Activated CD4-positive, alpha-beta T cell treated with anti-CD3 and anti-CD28 coated beads, Interleukin-2, amount 10 ng/mL, durations not matched to agents 7 days and 5 days (primary cell): ENCODE results near the gene ZG16. TPM values are rescaled to one million over a fixed set of nuclear protein-coding genes. Genes with fewer than 3 reads are reported as not detected.
"Not testable (repeated sequence)": the region's sequence is repeated elsewhere in the genome, so short reads cannot be mapped to it uniquely, and the experiment has no call there.

Source experiments
- CTCF ChIA-PET: fragments of 350-600 bp; sonication (Branson Sonifier 250); formaldehyde crosslinking; loops from one replicate; lab custom pipeline; 2021; ENCODE audit warnings: antibody characterized with exemption; lab: Charles Lee
- POLR2A ChIA-PET: fragments of 350-600 bp; sonication (Branson Sonifier 250); formaldehyde crosslinking; loops from one replicate; lab custom pipeline; 2021; ENCODE audit warnings: antibody characterized with exemption; lab: Charles Lee
- DNase-seq: peaks from one replicate; pipeline ENCODE4 v3.0.0-alpha.2; 2020
- H3K27ac Mint-ChIP-seq: one replicate; pipeline ENCODE4 v1.8.0; 2021; ENCODE audit warnings: mild to moderate bottlenecking, moderate library complexity, mixed read lengths
- H3K27me3 Mint-ChIP-seq: one replicate; pipeline ENCODE4 v1.8.0; 2021; ENCODE audit warnings: mixed read lengths
- H3K36me3 Mint-ChIP-seq: one replicate; pipeline ENCODE4 v1.8.0; 2021; ENCODE audit warnings: low read depth, mixed read lengths
- H3K4me1 Mint-ChIP-seq: one replicate; pipeline ENCODE4 v1.8.0; 2021; ENCODE audit warnings: mixed read lengths
- H3K4me3 Mint-ChIP-seq: one replicate; pipeline ENCODE4 v1.8.0; 2021; ENCODE audit warnings: mild to moderate bottlenecking, moderate library complexity, mixed read lengths
- H3K9me3 Mint-ChIP-seq: one replicate; pipeline ENCODE4 v1.8.0; 2021; ENCODE audit warnings: mixed read lengths
- total RNA-seq, 2 experiments: library from RNA; stranded (reverse); gene quantifications; one replicate each; pipeline ENCODE4 v1.2.3, GENCODE V29; 2021

ZG16 gene, protein sequence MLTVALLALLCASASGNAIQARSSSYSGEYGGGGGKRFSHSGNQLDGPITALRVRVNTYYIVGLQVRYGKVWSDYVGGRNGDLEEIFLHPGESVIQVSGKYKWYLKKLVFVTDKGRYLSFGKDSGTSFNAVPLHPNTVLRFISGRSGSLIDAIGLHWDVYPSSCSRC
- total RNA-seq = not detected

DNA sequence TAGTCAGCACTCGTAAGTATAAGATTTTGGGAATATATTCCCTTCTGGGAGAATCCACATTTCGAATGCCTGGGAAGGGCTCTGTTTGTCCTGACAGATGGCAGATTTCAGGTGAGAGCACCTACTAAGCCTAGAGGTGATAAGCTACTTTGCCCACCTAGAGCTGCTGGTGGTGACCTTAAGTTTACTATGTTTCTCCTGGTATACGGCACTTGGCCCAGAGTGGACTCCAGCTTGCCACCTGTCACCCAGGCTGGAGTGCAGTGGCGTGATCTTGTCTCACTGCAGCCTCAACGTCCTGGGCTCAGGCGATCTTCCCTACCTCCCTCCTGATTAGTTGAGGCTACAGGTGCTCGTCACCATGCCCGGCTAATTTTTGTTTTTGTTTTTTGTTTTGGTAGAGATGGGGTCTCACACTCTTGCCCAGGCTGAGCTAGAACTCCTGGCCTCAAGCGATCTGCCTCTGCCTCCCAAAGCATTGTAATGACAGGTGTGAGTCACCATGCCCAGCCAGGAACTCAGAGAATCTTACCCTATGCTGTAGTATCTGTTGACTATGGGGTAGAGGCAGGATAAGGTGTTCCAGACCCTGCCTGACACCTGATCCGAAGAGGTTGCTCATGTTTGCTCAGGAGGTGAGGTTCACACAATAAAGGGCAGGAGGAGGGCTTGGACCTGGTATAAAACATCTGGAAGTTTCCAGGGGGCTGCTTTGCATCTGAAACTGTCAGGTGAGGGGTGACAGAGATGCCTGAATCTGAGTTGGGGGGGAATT, at the start of gene ZG16:
TSS of gene ZG16 (plus strand) at position 681 of the 775 bp plus-strand sequence. CDS start 1,011 bp downstream, outside the sequence.
- Mint-ChIP-seq H3K4me1 (peaks cover 10% of the 10 kb centered on the region), H3K4me3 (no peak within 1 kb of the TSS), H3K36me3 (peaks cover 2% of the 10 kb centered on the region), H3K27me3 (peaks cover 14% of the 10 kb centered on the region), H3K9me3 (no peaks in the 10 kb centered on the region), H3K27ac (peak within 1 kb of the TSS; percentile 19)
- CTCF ChIA-PET = interaction anchor here (0.6 to 4.8 kb wide), 4 partner anchors 12 to 70 kb away, joined by 3 to 20 read pairs (median 3); partner anchors contain the start of gene KIF22
- POLR2A ChIA-PET = no interaction called here
- DNase-seq = no peak

DNA sequence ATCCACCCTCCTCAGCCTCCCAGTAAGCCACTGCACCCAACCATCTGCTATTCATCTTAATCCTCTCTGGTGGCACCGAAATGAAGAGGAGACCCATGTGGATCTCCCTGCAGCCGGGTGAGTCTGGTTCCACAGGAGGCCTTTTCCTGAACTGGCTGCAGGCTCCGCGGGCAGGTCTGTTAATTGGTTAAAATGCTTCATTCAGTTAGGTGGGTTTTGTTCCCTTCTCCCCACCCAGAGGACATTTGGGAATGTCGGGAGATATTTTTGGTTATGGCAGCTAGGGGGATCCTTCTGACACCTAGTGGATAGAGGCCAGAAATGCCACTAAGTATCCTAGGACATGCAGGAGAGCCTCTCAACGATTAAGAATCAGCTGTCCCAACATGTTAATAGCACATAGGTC, 48.9 kb upstream of the ZG16 start:
- DNase-seq = no peak
- H3K27me3 Mint-ChIP-seq = peaks cover 8% of the 10 kb centered on the region
- H3K27ac Mint-ChIP-seq = no peak overlapping the region
- peaks cover 5% of the 10 kb centered on the region for H3K9me3 Mint-ChIP-seq
- H3K36me3 Mint-ChIP-seq = peaks cover 16% of the 10 kb centered on the region
- ChIA-PET POLR2A (no interaction called here), CTCF (interaction anchor here (0.9 to 2.1 kb wide), 4 partner anchors 9 to 303 kb away, joined by 4 to 5 read pairs (median 4); no protein-coding TSS in a partner anchor)
- peaks cover 36% of the 10 kb centered on the region for H3K4me1 Mint-ChIP-seq
- no peak overlapping the region for H3K4me3 Mint-ChIP-seq

DNA sequence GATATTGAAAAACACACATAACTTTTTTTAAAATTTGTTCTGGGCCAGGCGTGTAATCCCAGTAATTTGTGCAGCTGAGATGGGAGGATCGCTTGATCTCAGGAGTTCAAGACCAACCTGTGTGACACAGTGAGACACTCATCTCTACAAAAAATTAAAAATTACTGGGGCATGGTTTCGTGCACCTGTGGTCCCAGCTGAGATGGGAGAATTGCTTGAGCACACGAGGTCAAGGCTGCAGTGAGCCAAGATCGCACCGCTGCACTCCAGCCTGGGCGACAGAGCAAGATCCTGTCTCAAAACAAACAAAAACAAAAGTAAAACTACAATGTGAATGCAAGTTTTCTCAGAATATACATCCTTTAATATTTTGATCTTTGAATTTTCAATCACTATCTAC, 47.4 kb upstream of the ZG16 start:
- no peak for DNase-seq
- H3K9me3 Mint-ChIP-seq = peaks cover 9% of the 10 kb centered on the region
- no peak overlapping the region for H3K4me3 Mint-ChIP-seq
- peaks cover 8% of the 10 kb centered on the region for H3K27me3 Mint-ChIP-seq
- peak overlapping the region; percentile 65 for H3K27ac Mint-ChIP-seq
- CTCF ChIA-PET = interaction anchor here (2.1 kb wide), 1 partner anchor 13 kb away, joined by 5 read pairs; no protein-coding TSS in a partner anchor
- H3K4me1 Mint-ChIP-seq = peaks cover 37% of the 10 kb centered on the region
- POLR2A ChIA-PET = no interaction called here
- peaks cover 20% of the 10 kb centered on the region for H3K36me3 Mint-ChIP-seq

DNA sequence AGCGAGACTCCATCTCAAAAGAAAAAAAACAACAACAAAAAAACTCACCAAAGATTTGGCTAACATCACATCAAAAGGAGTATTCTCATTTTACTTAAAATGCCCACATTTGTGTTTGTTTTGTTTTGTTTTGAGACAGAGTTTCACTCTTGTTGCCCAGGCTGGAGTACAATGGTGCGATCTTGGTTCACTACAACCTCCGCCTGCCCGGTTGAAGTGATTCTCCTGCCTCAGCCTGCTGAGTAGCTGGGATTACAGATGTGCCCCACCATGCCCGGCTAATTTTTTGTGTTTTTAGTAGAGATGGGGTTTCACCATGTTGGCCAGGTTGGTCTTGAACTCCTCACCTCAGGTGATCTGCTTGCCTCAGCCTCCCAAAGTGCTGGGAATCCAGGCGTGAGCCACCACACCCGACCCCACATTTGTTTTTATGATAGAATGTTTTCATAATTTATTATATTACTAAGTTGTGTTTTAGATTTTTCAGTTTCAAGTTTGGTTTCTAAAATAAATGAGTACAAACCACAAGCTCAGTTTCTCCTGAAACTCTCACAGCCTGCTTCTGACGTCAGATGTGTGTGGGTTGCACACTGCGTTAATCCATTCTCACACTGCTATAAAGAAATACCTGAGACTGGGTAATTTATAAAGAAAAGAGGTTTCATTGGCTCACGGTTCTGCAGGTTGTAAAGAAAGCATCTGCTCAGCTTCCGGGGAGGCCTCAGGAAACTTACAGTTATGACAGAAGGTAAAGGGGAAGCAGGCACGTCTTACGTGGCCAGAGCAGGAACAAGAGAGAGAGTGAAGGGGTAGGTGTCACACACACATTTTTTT, 46.1 kb upstream of the ZG16 start:
- Mint-ChIP-seq H3K4me1 (peaks cover 45% of the 10 kb centered on the region), H3K36me3 (peaks cover 31% of the 10 kb centered on the region), H3K27ac (peak overlapping the region; percentile 72)
- DNase-seq = peak; percentile 31
- CTCF ChIA-PET = interaction anchor here (0.7 to 2.8 kb wide), 6 partner anchors 9 to 111 kb away, joined by 3 to 8 read pairs (median 4); no protein-coding TSS in a partner anchor
- POLR2A ChIA-PET = interaction anchor here (0.9 kb wide), 1 partner anchor 31 kb away, joined by 4 read pairs; no protein-coding TSS in a partner anchor
- H3K4me3 Mint-ChIP-seq, H3K9me3 Mint-ChIP-seq, H3K27me3 Mint-ChIP-seq: not testable (repeated sequence)

DNA sequence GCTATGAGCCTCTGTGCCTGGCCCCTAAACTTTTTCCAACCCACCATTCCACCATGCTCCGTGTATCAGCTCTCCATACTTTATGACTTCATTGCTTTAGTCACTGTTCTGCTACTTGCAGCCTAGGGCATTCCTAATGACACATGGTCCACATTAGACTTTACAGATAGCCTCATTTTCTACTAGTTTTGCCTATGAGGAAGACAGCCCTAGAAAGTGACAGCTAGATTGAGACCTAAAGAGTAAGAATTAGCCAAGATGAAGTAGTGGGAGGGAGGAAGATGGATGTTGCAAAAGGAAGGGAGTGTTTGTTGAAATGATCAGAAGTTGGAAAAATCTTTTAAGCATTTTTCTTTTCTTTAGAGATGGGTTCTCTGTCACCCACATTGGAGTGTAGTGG, 43.3 kb upstream of the ZG16 start:
- ChIA-PET CTCF (interaction anchor here (1.4 to 2.0 kb wide), 3 partner anchors 17 to 143 kb away, joined by 3 to 5 read pairs (median 4); no protein-coding TSS in a partner anchor), POLR2A (no interaction called here)
- Mint-ChIP-seq H3K4me3 (no peak overlapping the region), H3K9me3 (peaks cover 9% of the 10 kb centered on the region), H3K4me1 (peaks cover 63% of the 10 kb centered on the region), H3K27ac (no peak overlapping the region), H3K27me3 (no peaks in the 10 kb centered on the region), H3K36me3 (peaks cover 45% of the 10 kb centered on the region)
- DNase-seq = no peak

DNA sequence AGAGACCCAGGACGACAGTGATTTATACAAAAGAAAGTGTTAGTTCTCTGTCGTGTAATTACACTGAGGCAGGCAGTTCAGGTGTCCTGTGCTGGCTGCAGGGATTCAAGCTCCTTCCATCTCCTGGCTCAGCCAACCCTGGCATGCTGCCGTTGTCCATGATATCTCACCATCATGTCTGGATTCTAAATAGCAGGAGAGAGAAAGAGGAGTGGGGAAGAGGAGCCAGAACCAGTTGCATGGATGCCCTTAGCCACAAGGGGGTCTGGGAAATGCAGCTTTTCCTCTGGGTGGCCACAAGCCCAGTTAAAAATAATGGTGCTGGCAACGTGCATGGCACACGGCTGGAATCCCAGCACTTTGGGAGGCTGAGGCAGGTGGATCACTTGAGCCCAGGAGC, 41.9 kb upstream of the ZG16 start:
- POLR2A ChIA-PET = no interaction called here

DNA sequence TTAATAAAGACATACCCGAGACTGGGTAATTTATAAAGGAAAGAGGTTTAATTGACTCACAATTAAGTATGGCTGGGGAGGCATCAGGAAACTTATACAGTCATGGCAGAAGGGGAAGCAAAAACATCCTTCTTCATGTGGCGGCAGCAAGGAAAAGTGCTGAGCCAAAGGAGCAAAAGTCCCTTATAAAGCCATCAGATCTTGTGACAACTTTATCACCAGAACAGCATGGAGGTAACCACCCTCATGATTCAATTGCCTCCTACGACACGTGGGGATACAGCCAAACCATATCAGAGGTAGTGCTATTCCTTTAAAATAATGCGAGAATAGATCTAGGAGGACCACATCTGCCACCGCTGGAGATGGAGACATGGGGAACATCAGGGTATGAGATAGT, 41.3 kb upstream of the ZG16 start:
- Mint-ChIP-seq H3K4me3 (no peak overlapping the region), H3K36me3 (peaks cover 59% of the 10 kb centered on the region), H3K27ac (no peak overlapping the region), H3K4me1 (peaks cover 70% of the 10 kb centered on the region), H3K9me3 (peaks cover 9% of the 10 kb centered on the region), H3K27me3 (no peaks in the 10 kb centered on the region)
- no peak for DNase-seq
- CTCF ChIA-PET = no interaction called here
- POLR2A ChIA-PET = no interaction called here

More for the DNA sequence above, 41.9 kb upstream of the ZG16 start:
- H3K27me3 Mint-ChIP-seq = no peaks in the 10 kb centered on the region
- DNase-seq = no peak
- H3K36me3 Mint-ChIP-seq = peaks cover 55% of the 10 kb centered on the region
- peaks cover 9% of the 10 kb centered on the region for H3K9me3 Mint-ChIP-seq
- CTCF ChIA-PET = interaction anchor here (0.7 to 1.4 kb wide), 2 partner anchors 15 to 112 kb away, joined by 3 read pairs; no protein-coding TSS in a partner anchor
- no peak overlapping the region for H3K27ac Mint-ChIP-seq
- no peak overlapping the region for H3K4me3 Mint-ChIP-seq
- H3K4me1 Mint-ChIP-seq = peaks cover 68% of the 10 kb centered on the region

DNA sequence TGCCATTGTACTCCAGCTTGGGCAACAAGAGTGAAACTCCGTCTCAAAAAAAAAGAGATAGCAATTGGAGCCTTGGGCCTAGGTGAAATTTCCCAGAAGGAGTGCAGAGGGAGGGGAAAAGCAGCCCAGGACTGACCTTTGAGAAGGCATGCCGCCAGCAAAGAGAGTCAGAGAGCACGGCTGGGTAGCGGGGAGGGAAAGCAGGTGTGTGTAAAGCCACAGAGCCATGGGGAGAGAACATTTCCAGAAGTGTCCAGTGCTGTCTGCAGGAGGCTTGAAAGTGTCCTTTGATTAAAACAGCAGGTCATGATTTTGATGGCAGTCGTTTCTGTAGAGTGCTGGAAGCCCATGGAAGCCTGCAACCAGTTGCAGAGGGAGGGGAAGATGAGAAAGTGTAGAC, 40.3 kb upstream of the ZG16 start:
- peak overlapping the region; percentile 80 for H3K27ac Mint-ChIP-seq

DNA sequence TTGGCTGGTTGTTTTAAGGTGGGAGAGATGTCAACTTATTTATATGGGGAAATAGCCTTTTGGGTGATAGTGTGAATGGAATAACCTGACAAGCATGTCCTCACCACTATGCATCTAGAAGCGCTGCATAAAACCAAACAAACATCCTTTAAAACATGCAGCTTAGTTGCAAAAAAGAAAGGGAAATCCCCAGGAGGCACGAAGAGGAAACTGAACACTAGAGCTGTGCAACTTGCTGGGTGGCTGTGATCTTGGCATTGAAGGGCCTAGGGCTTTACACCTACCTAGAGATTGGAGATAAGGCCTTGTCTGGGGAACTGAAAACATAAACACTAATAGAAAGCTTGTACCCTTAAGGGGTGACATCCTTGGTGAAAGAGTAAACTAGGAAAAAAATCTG, 39.5 kb upstream of the ZG16 start:
- ChIA-PET POLR2A (no interaction called here), CTCF (interaction anchor here (0.6 to 1.1 kb wide), 4 partner anchors 9 to 96 kb away, joined by 3 to 5 read pairs (median 4); partner anchors contain the start of gene KIF22)
- peak overlapping the region; percentile 80 for H3K27ac Mint-ChIP-seq
- H3K4me1 Mint-ChIP-seq = peaks cover 74% of the 10 kb centered on the region
- DNase-seq = peak; percentile 76
- peak overlapping the region; percentile 18 for H3K4me3 Mint-ChIP-seq
- peaks cover 3% of the 10 kb centered on the region for H3K9me3 Mint-ChIP-seq
- H3K36me3 Mint-ChIP-seq = peaks cover 69% of the 10 kb centered on the region
- H3K27me3 Mint-ChIP-seq = no peaks in the 10 kb centered on the region

More for the DNA sequence above, 40.3 kb upstream of the ZG16 start:
- no peak overlapping the region for H3K4me3 Mint-ChIP-seq
- H3K36me3 Mint-ChIP-seq = peaks cover 65% of the 10 kb centered on the region
- POLR2A ChIA-PET = no interaction called here
- peaks cover 69% of the 10 kb centered on the region for H3K4me1 Mint-ChIP-seq
- no peak for DNase-seq
- CTCF ChIA-PET = no interaction called here
- peaks cover 6% of the 10 kb centered on the region for H3K9me3 Mint-ChIP-seq
- no peaks in the 10 kb centered on the region for H3K27me3 Mint-ChIP-seq

DNA sequence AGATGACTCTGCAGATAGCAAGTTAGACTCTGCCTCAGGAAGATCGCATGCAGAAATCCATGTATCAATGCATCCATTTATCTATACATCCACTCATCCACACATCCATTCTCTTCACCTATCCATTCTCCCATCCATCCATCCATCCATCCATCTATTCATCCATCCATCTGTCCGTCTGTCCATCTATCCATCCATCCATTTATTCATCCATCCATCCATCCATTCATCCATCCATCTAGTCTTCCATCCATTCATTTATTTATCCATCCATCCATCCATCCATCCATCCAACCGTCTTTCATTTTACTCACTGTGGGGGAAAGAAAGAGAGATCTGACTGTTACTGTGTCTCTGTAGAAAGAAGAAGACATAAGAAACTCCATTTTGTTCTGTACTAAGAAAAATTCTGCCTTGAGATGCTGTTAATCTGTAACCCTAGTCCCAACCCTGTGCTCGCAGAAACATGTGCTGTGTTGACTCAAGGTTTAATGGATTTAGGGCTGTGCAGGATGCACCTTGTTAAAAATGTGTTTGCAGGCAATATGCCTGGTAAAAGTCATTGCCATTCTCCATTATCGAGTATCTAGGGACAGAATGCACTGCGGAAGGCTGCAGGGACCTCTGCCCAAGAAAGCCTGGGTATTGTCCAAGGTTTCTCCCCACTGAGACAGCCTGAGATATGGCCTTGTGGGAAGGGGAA, 38.0 kb upstream of the ZG16 start:
- H3K27me3 Mint-ChIP-seq, H3K4me3 Mint-ChIP-seq, CTCF ChIA-PET, H3K9me3 Mint-ChIP-seq, DNase-seq, POLR2A ChIA-PET: not testable (repeated sequence)
- Mint-ChIP-seq H3K4me1 (peaks cover 81% of the 10 kb centered on the region), H3K36me3 (peaks cover 74% of the 10 kb centered on the region), H3K27ac (peak overlapping the region; percentile 64)

DNA sequence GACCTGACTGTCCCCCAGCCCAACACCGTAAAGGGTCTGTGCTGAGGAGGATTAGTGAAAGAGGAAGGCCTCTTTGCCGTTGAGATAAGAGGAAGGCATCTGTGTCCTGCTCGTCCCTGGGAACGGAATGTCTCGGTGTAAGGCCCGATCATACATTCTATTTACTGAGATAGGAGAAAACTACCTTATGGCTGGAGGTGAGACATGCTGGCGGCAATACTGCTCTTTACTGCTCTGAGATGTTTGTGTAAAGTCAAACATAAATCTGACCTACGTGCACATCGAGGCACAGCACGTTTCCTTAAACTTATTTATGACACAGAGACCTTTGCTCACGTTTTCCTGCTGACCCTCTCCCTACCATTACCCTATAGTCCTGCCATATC, 37.4 kb upstream of the ZG16 start:
- H3K27me3 Mint-ChIP-seq, H3K9me3 Mint-ChIP-seq, POLR2A ChIA-PET, DNase-seq, H3K4me3 Mint-ChIP-seq: not testable (repeated sequence)
- Mint-ChIP-seq H3K4me1 (peaks cover 81% of the 10 kb centered on the region), H3K36me3 (peaks cover 78% of the 10 kb centered on the region), H3K27ac (peak overlapping the region; percentile 26)
- CTCF ChIA-PET = interaction anchor here (1.0 to 1.4 kb wide), 3 partner anchors 8 to 107 kb away, joined by 3 to 4 read pairs (median 3); no protein-coding TSS in a partner anchor
